Upper lobe of right lung (tissue), 1 donor: ENCODE measurements around the gene SP4. TPM values are rescaled to one million over a fixed set of nuclear protein-coding genes. Genes with fewer than 3 reads are reported as not detected.

Experiments used
- ATAC-seq: fragments of 200-7000 bp; cut with Tn5 transposase; one replicate; pipeline ENCODE4 v1.9.1; 2020; ENCODE audit warnings: mild to moderate bottlenecking, moderate library complexity
- DNase-seq: peaks from one replicate; pipeline ENCODE4 v3.0.0-alpha.2; 2020
- H3K27ac ChIP-seq: fragments of 200-600 bp; one replicate; pipeline ENCODE4 v1.8.0; 2022
- H3K27me3 ChIP-seq: fragments of 200-600 bp; one replicate; pipeline ENCODE4 v1.8.0; 2022; ENCODE audit warnings: mild to moderate bottlenecking
- H3K36me3 ChIP-seq: fragments of 200-600 bp; one replicate; pipeline ENCODE4 v1.8.0; 2022
- H3K4me1 ChIP-seq: fragments of 200-600 bp; one replicate; pipeline ENCODE4 v1.8.0; 2022
- H3K4me3 ChIP-seq: fragments of 200-600 bp; one replicate; pipeline ENCODE4 v1.8.0; 2022; ENCODE audit warnings: mild to moderate bottlenecking
- H3K9me3 ChIP-seq: fragments of 200-600 bp; one replicate; pipeline ENCODE4 v1.8.0; 2022
- CTCF ChIP-seq: fragments of 200-600 bp; IDR thresholded peaks from one replicate; pipeline ENCODE4 v1.8.0; 2022; ENCODE audit warnings: antibody characterized with exemption
- intact Hi-C: fragments of 100-400 bp; cut with DNase I; formaldehyde crosslinking; loops from one replicate; pipeline ENCODE4 v1.11.0; 2022
- total RNA-seq: library from RNA; stranded (reverse); fragmentation: NEBNext Ultra II Directional; extraction: Animal tissue kit (Norgen Biotek cat#: 25700); gene quantifications from one replicate; pipeline ENCODE4 v1.2.1, GENCODE V29; 2021
- donor health status: DM: no; HTN: yes; CAD: no; lungs with severe emphysema.

Gene SP4
- total RNA-seq, 1 donor from 2014 or later: 8.2 TPM

- Histone ChIP-seq H3K27ac (no peak overlapping the region), H3K4me1 (peaks cover 4% of the 10 kb centered on the region), H3K36me3 (no peaks in the 10 kb centered on the region), H3K9me3 (peaks cover 8% of the 10 kb centered on the region), H3K27me3 (no peaks in the 10 kb centered on the region), H3K4me3 (no peak overlapping the region)
- intact Hi-C loops: no loop called here
- TF ChIP-seq CTCF: no peak
- ATAC-seq (no peak), DNase-seq (no peak)
These were observed 22.2 kb downstream of the SP4 start for GRCh38 chr7:21450076-21450475.

GRCh38 chr7:21450941-21451340, 23.1 kb downstream of the SP4 start:
- peaks cover 8% of the 10 kb centered on the region for H3K9me3 ChIP-seq
- DNase-seq: no peak
- H3K27me3 ChIP-seq: no peaks in the 10 kb centered on the region
- no peaks in the 10 kb centered on the region for H3K36me3 ChIP-seq
- ATAC-seq: peak; percentile 41
- peaks cover 4% of the 10 kb centered on the region for H3K4me1 ChIP-seq
- no peak for TF ChIP-seq CTCF
- no peak overlapping the region for H3K4me3 ChIP-seq
- no peak overlapping the region for H3K27ac ChIP-seq
- intact Hi-C loops: no loop called here

GRCh38 chr7:21454182-21454581, 26.3 kb downstream of the SP4 start:
- H3K4me1 ChIP-seq: peaks cover 4% of the 10 kb centered on the region
- H3K4me3 ChIP-seq: no peak overlapping the region
- H3K9me3 ChIP-seq: peaks cover 8% of the 10 kb centered on the region
- H3K27me3 ChIP-seq: no peaks in the 10 kb centered on the region
- TF ChIP-seq CTCF: no peak
- DNase-seq (no peak), ATAC-seq (no peak)
- intact Hi-C loops: no loop called here
- no peak overlapping the region for H3K27ac ChIP-seq
- H3K36me3 ChIP-seq: no peaks in the 10 kb centered on the region

- H3K4me1 ChIP-seq: peaks cover 4% of the 10 kb centered on the region
- no peak for TF ChIP-seq CTCF
- DNase-seq (no peak), ATAC-seq (no peak)
- no peaks in the 10 kb centered on the region for H3K27me3 ChIP-seq
- no peak overlapping the region for H3K4me3 ChIP-seq
- H3K36me3 ChIP-seq: no peaks in the 10 kb centered on the region
- peaks cover 8% of the 10 kb centered on the region for H3K9me3 ChIP-seq
- H3K27ac ChIP-seq: no peak overlapping the region
- intact Hi-C loops: no loop called here
These were observed 27.0 kb downstream of the SP4 start for GRCh38 chr7:21454906-21455305.

GRCh38 chr7:21461282-21461681, 33.4 kb downstream of the SP4 start:
- Histone ChIP-seq H3K4me1 (no peaks in the 10 kb centered on the region), H3K27ac (no peak overlapping the region), H3K27me3 (no peaks in the 10 kb centered on the region), H3K9me3 (no peaks in the 10 kb centered on the region), H3K36me3 (no peaks in the 10 kb centered on the region), H3K4me3 (no peak overlapping the region)
- ATAC-seq (no peak), DNase-seq (no peak)
- TF ChIP-seq CTCF: no peak
- intact Hi-C loops: no loop called here

- no peak for ATAC-seq
- Histone ChIP-seq H3K9me3 (no peaks in the 10 kb centered on the region), H3K36me3 (no peaks in the 10 kb centered on the region), H3K27ac (no peak overlapping the region), H3K27me3 (no peaks in the 10 kb centered on the region), H3K4me1 (no peaks in the 10 kb centered on the region), H3K4me3 (no peak overlapping the region)
- no peak for TF ChIP-seq CTCF
- intact Hi-C loops: no loop called here
- DNase-seq: no peak
These were observed 34.2 kb downstream of the SP4 start for GRCh38 chr7:21462081-21462480.
